HCT116 (cell line): ENCODE measurements around the gene CALR3.

ENCODE experiments used
- CTCF ChIP-seq, 3 experiments: fragments of 200-600 bp in 1 of 3; sonication (generic) in 1 of 3; IDR thresholded peaks in 2 of 3; conservative IDR thresholded peaks in 1 of 3; 2 replicates each; pipeline ENCODE4 v1.5.1; 2012 to 2017; ENCODE audit warnings: low read depth in 2 of 3, low read length in 2 of 3, antibody characterized with exemption in 1 of 3, borderline replicate concordance in 1 of 3, control low read depth in 1 of 3, mild to moderate bottlenecking in 1 of 3, mixed read lengths in 1 of 3, mixed run types in 1 of 3, moderate library complexity in 1 of 3; ENCODE audit not compliant: insufficient read depth in 1 of 3
- EZH2phosphoT487 ChIP-seq: fragments of 200-600 bp; IDR thresholded peaks from 2 replicates; pipeline ENCODE4 v1.6.1; 2018; ENCODE audit warnings: antibody characterized with exemption, borderline replicate concordance
- FOSL1 ChIP-seq: IDR thresholded peaks from 2 replicates; pipeline ENCODE4 v1.6.1; 2012; ENCODE audit warnings: low read depth
- POLR2A ChIP-seq: IDR thresholded peaks from 2 replicates; pipeline ENCODE4 v1.7.0; 2011; ENCODE audit warnings: borderline replicate concordance; ENCODE audit not compliant: insufficient read depth, insufficient read length; ENCODE audit errors: extremely low read depth
- POLR2AphosphoS5 ChIP-seq: IDR thresholded peaks from 2 replicates; pipeline ENCODE4 v1.6.1; 2011; ENCODE audit warnings: mild to moderate bottlenecking, low read depth, low read length, moderate library complexity
- REST ChIP-seq: IDR thresholded peaks from 2 replicates; pipeline ENCODE4 v1.6.1; 2012; ENCODE audit warnings: low read depth
- SIN3A ChIP-seq: IDR thresholded peaks from 2 replicates; pipeline ENCODE4 v1.6.1; 2012; ENCODE audit warnings: low read depth
- SRF ChIP-seq: IDR thresholded peaks from 2 replicates; pipeline ENCODE4 v1.6.1; 2012; ENCODE audit warnings: low read depth
- YY1 ChIP-seq: IDR thresholded peaks from 2 replicates; pipeline ENCODE4 v1.6.1; 2011; ENCODE audit warnings: low read length, low read depth, moderate library complexity, mild to moderate bottlenecking; ENCODE audit not compliant: insufficient replicate concordance; ENCODE audit errors: extremely low read depth
- TF ChIP-seq, protein P1 (sequence below): IDR thresholded peaks from 2 replicates; pipeline ENCODE4 v1.6.1; 2011; ENCODE audit warnings: mild to moderate bottlenecking, low read length, moderate library complexity; ENCODE audit not compliant: insufficient replicate concordance; ENCODE audit errors: extremely low read depth

GRCh38 chr19:16458391-16459341, 37.3 kb downstream of the CALR3 start:
- no peak for TF ChIP-seq CTCF (IDR thresholded peaks at IDR 0.05 in 2 of 3, conservative IDR thresholded peaks at IDR 0.05 in 1 of 3; ENCODE audit: borderline replicate concordance in 1 of 3, insufficient read depth in 1 of 3, low read depth in 2 of 3, low read length in 2 of 3)
- TF ChIP-seq YY1, result no peak
- TF ChIP-seq EZH2phosphoT487, result no peak
- TF ChIP-seq POLR2A, result no peak
- TF ChIP-seq, protein P1, sequence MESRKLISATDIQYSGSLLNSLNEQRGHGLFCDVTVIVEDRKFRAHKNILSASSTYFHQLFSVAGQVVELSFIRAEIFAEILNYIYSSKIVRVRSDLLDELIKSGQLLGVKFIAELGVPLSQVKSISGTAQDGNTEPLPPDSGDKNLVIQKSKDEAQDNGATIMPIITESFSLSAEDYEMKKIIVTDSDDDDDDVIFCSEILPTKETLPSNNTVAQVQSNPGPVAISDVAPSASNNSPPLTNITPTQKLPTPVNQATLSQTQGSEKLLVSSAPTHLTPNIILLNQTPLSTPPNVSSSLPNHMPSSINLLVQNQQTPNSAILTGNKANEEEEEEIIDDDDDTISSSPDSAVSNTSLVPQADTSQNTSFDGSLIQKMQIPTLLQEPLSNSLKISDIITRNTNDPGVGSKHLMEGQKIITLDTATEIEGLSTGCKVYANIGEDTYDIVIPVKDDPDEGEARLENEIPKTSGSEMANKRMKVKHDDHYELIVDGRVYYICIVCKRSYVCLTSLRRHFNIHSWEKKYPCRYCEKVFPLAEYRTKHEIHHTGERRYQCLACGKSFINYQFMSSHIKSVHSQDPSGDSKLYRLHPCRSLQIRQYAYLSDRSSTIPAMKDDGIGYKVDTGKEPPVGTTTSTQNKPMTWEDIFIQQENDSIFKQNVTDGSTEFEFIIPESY, result no peak
- no peak for TF ChIP-seq SRF
- TF ChIP-seq POLR2AphosphoS5, result no peak
- TF ChIP-seq FOSL1, result no peak
- TF ChIP-seq SIN3A, result no peak
- no peak for TF ChIP-seq REST
